H1 (cell line): ENCODE results near the gene TRABD. TPM values are rescaled to one million over a fixed set of nuclear protein-coding genes. Genes with fewer than 3 reads are reported as not detected.

Experiments used
- CBX5 ChIP-seq: fragments of 300-800, 300-1000 bp; sonication (generic); IDR thresholded peaks from 2 replicates; pipeline ENCODE4 v1.7.1; 2016; ENCODE audit warnings: antibody characterized with exemption, low read length, low read depth
- CREB1 ChIP-seq: IDR thresholded peaks from 2 replicates; pipeline ENCODE4 v1.6.1; 2012; ENCODE audit warnings: inconsistent platforms
- PHF8 ChIP-seq: fragments of 200-600 bp; sonication (generic); conservative IDR thresholded peaks from 2 replicates; pipeline ENCODE4 v1.7.1; 2012; ENCODE audit warnings: low read depth, mild to moderate bottlenecking, inconsistent platforms, low read length, moderate library complexity
- POLR2AphosphoS5 ChIP-seq: IDR thresholded peaks from 2 replicates; pipeline ENCODE4 v1.6.1; 2011; ENCODE audit warnings: low read depth, low read length
- YY1 ChIP-seq: IDR thresholded peaks from 2 replicates; pipeline ENCODE4 v1.6.1; 2011; ENCODE audit warnings: low read depth, mild to moderate bottlenecking, low read length
- polyA plus RNA-seq, 7 experiments: library from polyadenylated mRNA; depleted of rRNA in 3 of 7; stranded (reverse) in 5 of 7; unstranded in 2 of 7; fragments of >200 nt in 5 of 7; fragments of 200-250 nt in 2 of 7; gene quantifications; 1 replicate in 5 of 7; 2 replicates in 1 of 7; 4 replicates in 1 of 7; pipeline versions ENCODE4 v1.2.1 to v1.2.3, GENCODE V29; 2011 to 2013; ENCODE audit warnings: missing spikeins in 2 of 7, mixed read lengths in 2 of 7
- total RNA-seq: library from RNA; stranded (reverse); fragmentation: NEBNext Ultra II Directional; extraction: Animal tissue kit (Norgen Biotek cat#: 25700); gene quantifications from 2 replicates; pipeline ENCODE4 v1.2.1, GENCODE V29; 2021

TRABD gene
- total and polyA plus RNA-seq, 2 of the 8 experiments (the other 6 are each of a cell fraction or from before 2014, with no cell fraction given) = 44.2 to 57.5 TPM

GRCh38 chr22:50200461-50201190 is 14.9 kb downstream of the TRABD start, which contains the start of gene SELENOO (continued):
- peak; percentile 78 for TF ChIP-seq PHF8
- peak; percentile 50 for TF ChIP-seq CREB1
- TF ChIP-seq CBX5 = no peak
- TF ChIP-seq POLR2AphosphoS5 = no peak
- TF ChIP-seq YY1 = peak; percentile 18; the same call in 1 of the 2 replicates
